HG03175 (cell line): ENCODE data around the gene SIGLEC12.
"Not testable (repeated sequence)": the region's sequence is repeated elsewhere in the genome, so short reads cannot be mapped to it uniquely, and the experiment has no call there.

Source experiments
- ATAC-seq: cut with Tn5 transposase; IDR thresholded peaks from one replicate; pipeline ENCODE4 v1.9.1; 2021; ENCODE audit warnings: mild to moderate bottlenecking, moderate library complexity; ENCODE audit not compliant: unreplicated experiment

SIGLEC12 gene

GRCh38 chr19:51524666-51525264 is 23.2 kb upstream of the SIGLEC12 start:
- ATAC-seq: no peak

DNA sequence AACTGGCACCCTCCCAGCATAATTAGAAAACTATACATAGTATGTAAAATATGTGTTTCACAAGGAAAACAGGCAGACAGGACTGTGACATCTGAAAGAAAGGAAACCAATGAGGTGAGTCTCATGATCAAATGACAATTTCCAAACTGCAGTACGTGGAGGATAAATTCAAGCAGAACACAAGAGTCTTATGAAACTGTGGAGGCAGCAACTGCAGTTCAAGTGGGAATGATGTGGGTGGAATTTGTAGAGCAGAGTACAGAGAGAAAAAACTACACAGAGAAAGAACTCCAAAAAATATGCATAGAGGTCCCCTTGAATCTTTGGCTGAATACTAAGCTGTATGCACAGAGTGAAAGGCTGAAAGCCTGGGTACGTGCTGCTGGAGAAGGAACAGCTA is 20.2 kb upstream of the SIGLEC12 start:
- no peak for ATAC-seq

- no peak for ATAC-seq
These were observed 19.8 kb upstream of the SIGLEC12 start for GRCh38 chr19:51521357-51521756.

DNA sequence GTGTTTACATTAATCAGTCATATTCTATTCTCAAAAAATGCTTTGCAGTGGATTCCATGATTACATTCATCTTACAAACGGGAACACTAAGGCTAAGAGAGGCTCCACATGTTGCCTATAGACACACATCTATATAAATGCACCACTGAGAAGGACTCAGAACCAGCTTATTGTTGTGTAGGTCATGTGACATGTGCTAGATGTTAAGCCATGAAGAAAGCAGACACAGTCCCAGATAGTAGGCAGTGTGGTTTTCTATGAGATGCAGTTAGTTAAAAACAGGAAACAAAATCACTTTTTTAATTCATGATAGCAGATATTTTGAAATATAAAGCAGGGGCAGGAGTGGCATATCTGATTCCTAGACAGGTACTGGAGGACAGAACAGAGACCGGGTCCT is 19.1 kb upstream of the SIGLEC12 start:
- no peak for ATAC-seq

DNA sequence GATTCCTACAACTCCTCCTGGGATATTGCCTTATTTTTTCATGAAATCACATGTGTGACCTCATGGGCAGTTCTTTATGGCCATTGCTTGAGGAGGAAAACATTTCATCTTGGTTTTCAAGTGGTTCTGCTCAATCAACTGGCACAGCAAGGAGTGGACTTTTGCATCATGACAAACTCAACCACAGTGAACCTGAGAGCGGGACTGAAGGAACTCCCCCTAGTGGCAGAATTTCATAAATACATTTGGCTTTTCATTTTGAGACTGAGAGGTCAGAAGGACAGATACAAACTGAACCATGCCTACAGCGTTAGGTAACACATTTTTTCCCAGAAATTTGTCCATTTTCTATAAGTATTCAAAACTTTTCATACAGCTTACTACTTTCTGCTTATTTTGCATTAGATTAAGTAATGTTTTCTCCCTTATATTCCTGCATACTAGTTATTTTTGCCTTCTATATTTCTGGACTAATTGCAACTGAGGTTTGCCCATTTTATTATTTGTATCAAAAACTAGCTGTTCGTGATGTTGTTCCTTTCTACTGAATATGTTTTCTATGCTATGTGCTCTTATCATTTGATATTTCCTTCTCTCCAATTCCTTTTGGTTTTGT is 13.4 kb upstream of the SIGLEC12 start:
- no peak for ATAC-seq

- ATAC-seq: no peak
These were observed 12.4 kb upstream of the SIGLEC12 start for GRCh38 chr19:51513968-51514367.

- no peak for ATAC-seq
These were observed 9.8 kb upstream of the SIGLEC12 start for GRCh38 chr19:51511353-51511752.

DNA sequence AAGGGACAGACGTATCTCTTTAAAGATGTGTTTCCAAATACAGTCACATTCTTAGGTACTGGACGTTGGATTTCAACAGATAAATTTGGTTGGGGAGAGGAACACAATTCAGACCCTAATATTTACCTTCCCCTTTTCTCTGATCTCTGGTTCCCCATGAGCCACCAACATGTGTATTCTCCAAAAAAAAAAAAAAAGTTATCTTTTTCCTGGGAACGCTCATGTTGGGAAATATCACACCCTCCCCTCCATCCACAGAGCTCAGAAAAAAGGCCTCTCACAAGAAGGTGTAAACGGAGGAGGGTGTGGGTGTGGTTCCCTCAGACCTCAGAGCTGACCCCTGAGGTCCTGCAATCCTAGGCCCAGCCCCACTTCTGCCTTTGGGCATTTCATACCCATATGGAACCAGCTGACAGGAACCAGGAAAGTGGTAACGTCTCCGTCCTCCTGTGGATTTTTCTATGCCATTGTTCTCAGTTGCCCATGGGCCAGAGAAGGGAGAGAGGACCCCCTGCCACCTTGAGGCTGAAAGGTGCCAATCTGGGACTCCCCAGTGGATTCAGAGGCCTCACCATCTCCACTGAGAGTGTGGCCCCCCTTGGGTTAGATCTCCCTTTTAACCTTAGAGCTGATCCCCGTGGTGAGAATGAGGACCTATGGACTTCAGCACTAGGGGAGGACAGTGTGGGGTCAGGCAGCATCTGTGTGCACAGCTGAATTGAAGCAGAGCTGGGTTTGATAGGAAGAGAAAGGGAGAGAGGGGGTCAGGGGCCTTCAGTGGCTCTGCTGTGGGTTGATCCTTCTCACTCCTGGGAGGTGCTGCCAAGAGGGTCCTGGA is 8.4 kb upstream of the SIGLEC12 start:
- ATAC-seq: no peak

GRCh38 chr19:51508059-51508733 is 6.6 kb upstream of the SIGLEC12 start:
- ATAC-seq: no peak

DNA sequence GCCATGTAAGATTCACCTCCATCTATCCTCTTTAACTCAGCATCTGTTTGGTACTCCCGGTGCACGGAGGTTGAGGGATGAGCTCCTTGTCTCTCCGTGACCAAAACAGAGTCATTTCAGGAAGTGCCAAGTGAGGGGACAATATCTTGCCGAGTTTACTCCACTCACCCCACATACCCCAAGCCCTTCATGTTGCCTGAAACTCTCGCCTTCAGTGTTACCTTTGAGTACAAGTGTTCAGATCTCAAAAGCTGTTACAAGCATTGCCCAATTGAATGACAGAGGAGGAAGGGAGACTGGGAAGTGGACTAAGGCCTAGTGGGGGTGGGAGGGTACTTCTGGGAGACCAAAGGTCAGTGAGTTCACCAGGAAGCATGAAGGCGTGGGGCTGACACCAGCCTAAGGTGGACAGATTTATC is 6.0 kb upstream of the SIGLEC12 start:
- ATAC-seq: no peak

DNA sequence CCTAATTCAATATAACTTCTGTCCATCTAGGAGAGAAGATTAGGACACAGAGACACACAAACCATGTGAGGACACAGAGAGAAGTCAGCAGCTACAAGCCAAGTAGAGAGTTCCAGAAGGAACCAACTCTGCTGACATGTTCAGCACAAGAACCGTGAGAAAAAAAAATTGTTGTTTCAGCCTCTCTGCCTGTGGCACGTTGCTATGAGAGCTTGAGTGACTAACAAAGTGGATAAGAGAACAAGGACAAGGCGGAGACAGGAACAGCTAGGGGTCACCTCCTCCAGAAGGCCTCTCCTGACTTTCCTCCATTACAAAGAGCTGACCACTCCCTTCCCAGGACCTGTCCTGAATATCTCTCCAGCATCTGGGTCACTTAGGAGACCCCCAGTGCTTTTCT is 5.6 kb upstream of the SIGLEC12 start:
- ATAC-seq: no peak

DNA sequence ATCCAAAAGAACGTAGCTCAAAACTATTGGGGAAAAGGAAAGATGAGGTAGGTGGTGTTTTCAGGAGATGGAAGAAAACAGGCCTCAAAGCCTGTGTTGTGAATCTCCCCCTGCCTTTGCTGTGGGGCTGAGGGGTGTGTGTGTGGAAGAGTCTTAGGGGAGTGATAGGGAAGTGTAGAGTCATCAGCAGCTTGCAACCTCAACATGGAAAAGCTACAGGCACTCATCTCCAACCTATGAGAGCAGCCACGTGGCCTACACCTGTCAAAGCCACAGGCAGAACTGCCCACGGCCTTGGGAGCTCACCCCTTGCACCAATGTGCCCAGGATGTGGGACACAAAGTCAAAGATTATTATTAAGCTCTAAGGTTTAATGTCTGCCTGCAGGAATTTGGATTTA is 4.3 kb upstream of the SIGLEC12 start:
- no peak for ATAC-seq

DNA sequence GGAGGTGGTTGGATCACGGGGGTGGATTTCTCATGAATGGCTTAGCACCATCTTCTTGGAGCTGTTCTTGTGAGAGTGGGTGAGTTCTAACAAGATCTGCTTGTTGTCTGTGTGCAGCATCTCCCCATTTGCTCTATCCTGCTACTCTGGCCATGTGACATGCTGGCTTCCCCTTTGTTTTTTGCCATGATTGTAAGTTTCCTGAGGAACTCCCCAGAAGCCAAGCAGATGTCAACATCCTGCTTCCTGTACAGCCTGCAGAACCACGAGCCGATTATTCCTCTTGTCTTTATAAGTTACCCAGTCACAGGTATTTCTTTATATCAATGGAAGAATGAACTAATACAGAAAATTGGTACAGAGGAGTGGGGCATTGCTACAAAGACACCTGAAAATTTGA is 2.3 kb upstream of the SIGLEC12 start:
- ATAC-seq: no peak

DNA sequence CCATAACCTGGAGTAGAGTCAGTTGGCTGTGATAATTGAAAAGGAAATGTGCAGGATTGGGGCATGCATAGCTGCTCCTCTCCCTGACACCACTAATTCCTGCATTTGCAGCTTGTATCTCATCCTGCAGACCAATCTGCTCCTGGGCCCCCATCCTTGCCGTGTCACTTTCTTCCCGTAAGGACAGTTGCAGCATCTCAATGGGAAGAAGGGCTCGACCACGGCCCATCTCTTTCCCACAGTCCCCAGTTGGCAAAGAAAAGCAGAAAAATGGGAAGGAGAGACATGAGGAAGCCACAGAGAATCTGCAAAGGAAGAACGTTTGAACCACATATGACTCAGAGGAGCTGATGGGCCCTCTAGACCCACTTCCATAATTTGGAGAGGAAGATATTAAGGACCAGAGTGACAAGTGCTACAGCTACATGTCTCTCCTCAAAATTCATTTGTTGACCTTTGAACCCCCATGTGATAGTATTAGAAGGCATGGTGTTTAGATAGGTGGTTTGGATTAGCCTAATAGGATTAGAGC is 1.8 kb upstream of the SIGLEC12 start:
- no peak for ATAC-seq

DNA sequence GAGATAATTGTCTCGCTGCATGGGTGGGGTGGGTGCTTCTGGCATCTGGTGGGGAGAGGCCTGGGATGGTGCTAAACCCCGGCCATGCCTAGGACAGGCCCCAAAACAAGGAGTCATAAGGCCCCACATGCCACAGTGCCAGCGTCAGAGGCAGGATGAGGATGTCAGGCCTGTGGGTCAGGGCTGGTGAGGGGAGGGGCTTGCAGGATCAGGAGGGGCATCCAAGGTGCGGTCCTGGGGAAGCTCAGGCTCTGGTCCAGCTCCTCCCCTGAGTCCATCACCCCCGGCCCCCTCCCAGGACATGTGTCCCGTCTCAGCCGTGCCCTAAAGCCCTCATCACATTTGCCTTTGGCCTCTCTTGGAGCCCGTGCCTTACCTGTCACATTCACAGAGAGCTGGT is 669 bp downstream of the SIGLEC12 start:
- not testable (repeated sequence) for ATAC-seq

GRCh38 chr19:51497666-51498065 is 3.9 kb downstream of the SIGLEC12 start:
- ATAC-seq: no peak

DNA sequence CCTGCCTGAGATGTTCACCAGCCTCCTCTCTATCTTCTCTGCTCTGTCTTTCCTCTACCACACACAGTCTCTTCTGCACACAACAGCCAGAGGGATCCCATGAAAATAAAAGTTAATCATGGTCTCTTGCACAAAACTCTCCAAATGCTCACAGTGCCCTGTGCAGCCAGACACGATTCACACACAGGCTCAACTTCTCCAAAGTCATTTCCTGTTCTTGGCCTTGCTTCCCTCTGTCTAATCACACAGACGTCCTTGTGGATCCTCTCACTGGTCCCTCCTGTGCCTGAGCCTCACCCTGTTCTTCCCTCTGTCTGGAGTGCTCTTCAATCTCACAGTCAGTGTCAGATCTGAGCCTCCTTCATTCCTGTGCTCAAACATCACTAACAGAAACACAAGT is 7.8 kb downstream of the SIGLEC12 start:
- ATAC-seq: no peak

DNA sequence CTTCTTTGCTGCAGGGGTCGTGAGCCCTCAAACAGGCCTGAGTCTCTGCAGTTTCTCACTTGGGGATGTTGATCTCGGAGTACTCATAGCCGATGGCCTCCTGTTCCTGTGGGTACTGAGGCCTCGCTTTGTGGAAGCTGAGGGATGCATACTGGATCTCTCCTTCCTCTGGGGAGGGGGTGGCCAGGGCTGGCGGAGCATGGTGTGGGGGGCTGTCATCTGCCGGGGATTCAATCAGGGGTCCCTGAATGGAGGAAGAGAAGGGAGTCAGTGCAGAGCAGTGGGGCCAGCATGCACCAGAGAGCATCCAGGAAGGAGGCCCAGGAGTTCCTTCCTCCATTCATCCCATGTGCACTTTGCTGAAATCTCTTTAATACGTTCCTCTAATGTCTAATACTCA is 10.0 kb downstream of the SIGLEC12 start:
- no peak for ATAC-seq

DNA sequence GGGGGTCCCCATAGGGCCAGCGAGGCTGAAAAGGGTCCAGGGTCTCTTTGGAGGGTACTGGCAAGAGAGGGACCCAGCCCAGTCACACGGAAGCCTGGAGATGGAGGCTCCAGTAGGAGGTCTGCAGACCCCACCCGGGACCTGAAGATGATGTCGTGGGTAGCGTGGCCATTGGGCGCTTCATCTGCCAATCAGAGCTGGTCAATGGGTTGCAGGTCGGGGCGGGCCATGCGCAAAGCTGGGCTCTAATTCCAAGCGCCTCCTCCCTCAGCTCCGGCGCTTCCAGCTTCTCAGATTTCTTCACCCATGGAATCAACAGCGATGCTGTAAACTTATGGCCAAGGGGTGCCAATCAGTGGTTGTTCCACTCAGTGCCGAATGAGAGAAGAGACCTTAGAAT is 10.9 kb downstream of the SIGLEC12 start:
- no peak for ATAC-seq

GRCh38 chr19:51489113-51489512 is 12.5 kb downstream of the SIGLEC12 start:
- no peak for ATAC-seq

DNA sequence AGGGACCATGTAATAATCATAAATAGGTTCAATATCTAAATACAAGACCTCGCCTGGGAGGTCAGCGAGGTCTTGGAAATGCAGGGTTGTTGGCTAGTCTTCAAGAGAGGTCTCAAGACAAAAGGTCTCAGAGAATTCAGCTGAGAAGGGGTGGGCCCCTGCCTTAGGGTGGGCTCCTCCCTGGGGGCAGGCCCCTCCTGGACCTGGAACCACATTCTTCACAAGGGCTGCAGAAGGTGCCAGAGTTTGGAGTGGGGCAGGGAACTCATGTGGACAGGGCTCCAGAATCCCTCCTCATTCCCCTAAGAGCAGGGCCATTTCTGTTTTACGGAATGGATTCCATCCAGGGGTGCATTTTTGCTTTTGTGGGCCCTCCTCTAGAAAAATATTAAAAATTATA is 13.1 kb downstream of the SIGLEC12 start:
- ATAC-seq: no peak
